SU-DHL-6 (cell line): ENCODE measurements around the gene MTX1.

Experiments used
- CTCF ChIP-seq: fragments of 200-600 bp; sonication (generic); IDR thresholded peaks from one replicate; pipeline ENCODE4 v1.5.1; 2017; ENCODE audit warnings: antibody characterized with exemption, mild to moderate bottlenecking, low read length, moderate library complexity; ENCODE audit not compliant: insufficient read depth, poor library complexity, severe bottlenecking
- EZH2phosphoT487 ChIP-seq: fragments of 200-600 bp; sonication (generic), shearing (Covaris generic); conservative IDR thresholded peaks from 2 replicates; pipeline ENCODE4 v1.6.1; 2018; ENCODE audit warnings: mild to moderate bottlenecking, antibody characterized with exemption, low read length, moderate library complexity, mixed read lengths

- TF ChIP-seq CTCF: no peak
- TF ChIP-seq EZH2phosphoT487: no peak
Measured at GRCh38 chr1:155227261-155228095, 19.0 kb downstream of the MTX1 start.
